Measurements from ENCODE around the gene TTBK2. TPM values are rescaled to one million over a fixed set of nuclear protein-coding genes. Genes with fewer than 3 reads are reported as not detected.
A peak's percentile ranks its signal among the peaks of the same experiment; 100 is the strongest.

The TTBK2 gene
- total RNA-seq, 1 donor from 2014 or later: 32.4 TPM

DNA sequence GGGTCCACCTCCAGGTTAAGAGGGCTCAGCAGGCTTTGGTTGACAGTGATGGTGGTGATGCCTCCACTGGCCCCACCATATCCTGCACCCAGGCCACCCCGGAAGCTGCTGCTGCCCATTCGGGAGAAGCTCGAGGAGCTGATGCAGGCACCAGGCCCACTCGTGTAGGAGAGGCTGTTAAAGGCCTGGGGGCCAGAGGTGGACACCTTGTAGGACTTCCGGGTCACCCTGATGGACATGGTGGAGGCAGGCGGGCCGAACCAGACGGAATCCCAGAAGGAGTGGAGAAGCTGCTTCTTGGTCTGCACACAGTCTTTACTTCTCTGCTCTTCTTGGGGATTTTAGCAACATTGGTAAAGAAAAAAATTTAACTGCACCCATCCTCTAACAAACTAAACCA lies 118.4 kb downstream of the TTBK2 start:
- TF ChIP-seq, protein P1, sequence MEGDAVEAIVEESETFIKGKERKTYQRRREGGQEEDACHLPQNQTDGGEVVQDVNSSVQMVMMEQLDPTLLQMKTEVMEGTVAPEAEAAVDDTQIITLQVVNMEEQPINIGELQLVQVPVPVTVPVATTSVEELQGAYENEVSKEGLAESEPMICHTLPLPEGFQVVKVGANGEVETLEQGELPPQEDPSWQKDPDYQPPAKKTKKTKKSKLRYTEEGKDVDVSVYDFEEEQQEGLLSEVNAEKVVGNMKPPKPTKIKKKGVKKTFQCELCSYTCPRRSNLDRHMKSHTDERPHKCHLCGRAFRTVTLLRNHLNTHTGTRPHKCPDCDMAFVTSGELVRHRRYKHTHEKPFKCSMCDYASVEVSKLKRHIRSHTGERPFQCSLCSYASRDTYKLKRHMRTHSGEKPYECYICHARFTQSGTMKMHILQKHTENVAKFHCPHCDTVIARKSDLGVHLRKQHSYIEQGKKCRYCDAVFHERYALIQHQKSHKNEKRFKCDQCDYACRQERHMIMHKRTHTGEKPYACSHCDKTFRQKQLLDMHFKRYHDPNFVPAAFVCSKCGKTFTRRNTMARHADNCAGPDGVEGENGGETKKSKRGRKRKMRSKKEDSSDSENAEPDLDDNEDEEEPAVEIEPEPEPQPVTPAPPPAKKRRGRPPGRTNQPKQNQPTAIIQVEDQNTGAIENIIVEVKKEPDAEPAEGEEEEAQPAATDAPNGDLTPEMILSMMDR (IDR thresholded peaks at IDR 0.05): no peak
- TF ChIP-seq EZH2phosphoT487 (IDR thresholded peaks at IDR 0.05) (no peak), EZH2 (IDR thresholded peaks at IDR 0.05) (no peak)
- Histone ChIP-seq H4K20me1 (ENCODE audit: low read depth) (no peaks in the 10 kb centered on the region), H3K4me3 (no peak overlapping the region), H2AFZ (replicated peaks) (no peak overlapping the region), H3K27me3 (no peaks in the 10 kb centered on the region), H3K4me1 (peaks cover 5% of the 10 kb centered on the region), H3K36me3 (no peaks in the 10 kb centered on the region), H3K9ac (no peak overlapping the region), H3K4me2 (no peak overlapping the region), H3F3A (ENCODE audit: low read depth) (peaks cover 4% of the 10 kb centered on the region), H3K79me2 (ENCODE audit: low read depth) (no peaks in the 10 kb centered on the region), H3K9me3 (ENCODE audit: low read depth) (no peaks in the 10 kb centered on the region), H3K27ac (no peak overlapping the region)
- no peaks in the 10 kb centered on the region for H3K9me3 Mint-ChIP-seq
- peaks cover 2% of the 10 kb centered on the region for H3K27me3 Mint-ChIP-seq (ENCODE audit: insufficient read depth, low read depth)
- no peak overlapping the region for H3K4me3 Mint-ChIP-seq
- H3K36me3 Mint-ChIP-seq: peaks cover 21% of the 10 kb centered on the region
- H3K4me1 Mint-ChIP-seq: peaks cover 3% of the 10 kb centered on the region
- DNase-seq (ENCODE audit: low spot score): no peak
- H3K27ac Mint-ChIP-seq: no peak overlapping the region

DNA sequence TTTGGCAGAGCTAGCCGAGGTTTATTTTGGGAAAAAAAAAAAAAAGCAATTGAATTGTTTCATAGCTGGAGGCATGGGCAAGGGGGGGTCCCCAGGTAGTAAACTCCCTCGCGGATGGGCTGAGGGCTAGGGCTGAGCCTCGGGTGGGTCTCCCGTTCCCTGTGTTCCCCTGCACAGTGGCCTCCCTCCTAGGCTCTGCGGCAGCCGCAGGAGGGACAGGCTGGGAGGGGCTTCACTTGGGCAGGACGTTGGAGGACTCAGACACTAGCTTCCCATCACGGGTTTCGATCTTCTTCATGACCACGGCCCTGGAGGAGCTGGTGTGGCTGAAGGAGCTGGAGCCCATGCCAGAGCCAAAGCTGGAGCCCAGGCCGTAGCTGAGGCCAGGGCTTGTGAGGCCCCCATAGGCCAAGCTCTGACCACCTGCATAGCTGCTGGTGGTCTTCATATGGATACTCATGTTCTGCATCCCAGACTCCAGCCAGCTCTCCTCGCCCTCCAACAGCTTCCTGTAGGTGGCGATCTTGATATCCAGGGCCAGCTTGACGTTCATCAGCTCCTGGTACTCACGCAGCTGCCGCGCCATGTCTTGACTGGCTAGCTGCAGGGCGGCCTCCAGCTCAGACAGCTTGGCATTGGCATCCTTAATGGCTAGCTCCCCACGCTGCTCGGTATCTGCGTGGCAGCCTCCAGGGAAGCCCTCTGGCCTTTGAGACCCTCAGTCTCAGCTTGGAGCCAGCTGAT lies 119.7 kb downstream of the TTBK2 start:
- Histone ChIP-seq H2AFZ (replicated peaks) (no peak overlapping the region), H3K79me2 (ENCODE audit: low read depth) (no peaks in the 10 kb centered on the region), H3K36me3 (no peaks in the 10 kb centered on the region), H3K9me3 (ENCODE audit: low read depth) (no peaks in the 10 kb centered on the region), H3K4me3 (no peak overlapping the region), H3K27me3 (no peaks in the 10 kb centered on the region), H3K4me2 (no peak overlapping the region), H3K27ac (no peak overlapping the region), H3F3A (ENCODE audit: low read depth) (peaks cover 4% of the 10 kb centered on the region), H4K20me1 (ENCODE audit: low read depth) (no peaks in the 10 kb centered on the region), H3K9ac (no peak overlapping the region), H3K4me1 (peaks cover 10% of the 10 kb centered on the region)
- Mint-ChIP-seq H3K27ac (no peak overlapping the region), H3K9me3 (no peaks in the 10 kb centered on the region), H3K27me3 (ENCODE audit: insufficient read depth, low read depth) (peaks cover 2% of the 10 kb centered on the region), H3K4me1 (peaks cover 7% of the 10 kb centered on the region), H3K4me3 (no peak overlapping the region), H3K36me3 (peaks cover 21% of the 10 kb centered on the region)
- peak; percentile 34 for DNase-seq (ENCODE audit: low spot score)
- TF ChIP-seq EZH2phosphoT487 (IDR thresholded peaks at IDR 0.05): no peak
- TF ChIP-seq, protein P1 (IDR thresholded peaks at IDR 0.05): peak; percentile 50

DNA sequence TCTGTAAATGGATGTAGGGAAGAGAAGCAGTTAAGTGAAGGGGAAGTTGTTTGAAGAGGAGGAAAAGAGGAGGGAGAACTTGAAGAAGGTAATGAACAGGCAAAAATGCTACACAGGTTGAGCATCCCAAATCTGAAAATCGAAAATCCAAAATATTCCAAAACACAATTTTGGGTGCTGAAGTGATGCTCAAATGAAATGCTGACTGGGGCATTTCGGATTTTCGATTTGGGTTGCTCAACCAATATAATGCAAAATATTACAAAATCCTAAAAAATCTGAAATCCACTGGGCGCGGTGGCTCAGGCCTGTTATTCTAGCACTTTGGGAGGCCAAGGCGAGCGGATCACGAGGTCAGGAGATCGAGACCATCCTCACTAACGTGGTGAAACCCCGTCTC lies 121.8 kb downstream of the TTBK2 start:
- Mint-ChIP-seq H3K27me3 (ENCODE audit: insufficient read depth, low read depth) (peaks cover 2% of the 10 kb centered on the region), H3K4me1 (peaks cover 7% of the 10 kb centered on the region)
- H3F3A ChIP-seq (ENCODE audit: low read depth): peaks cover 4% of the 10 kb centered on the region

More for the DNA sequence above, 121.8 kb downstream of the TTBK2 start:
- no peaks in the 10 kb centered on the region for H3K27me3 ChIP-seq
- Mint-ChIP-seq H3K27ac (no peak overlapping the region), H3K36me3 (peaks cover 24% of the 10 kb centered on the region), H3K9me3 (no peaks in the 10 kb centered on the region), H3K4me3 (no peak overlapping the region)
- no peak overlapping the region for H2AFZ ChIP-seq (replicated peaks)
- H3K4me3 ChIP-seq: no peak overlapping the region
- no peak for DNase-seq (ENCODE audit: low spot score)
- peaks cover 10% of the 10 kb centered on the region for H3K4me1 ChIP-seq
- TF ChIP-seq, protein P1 (IDR thresholded peaks at IDR 0.05): no peak
- no peak for TF ChIP-seq EZH2phosphoT487 (IDR thresholded peaks at IDR 0.05)
- no peak for TF ChIP-seq EZH2 (IDR thresholded peaks at IDR 0.05)
- H3K9me3 ChIP-seq (ENCODE audit: low read depth): no peaks in the 10 kb centered on the region
- no peak overlapping the region for H3K27ac ChIP-seq
- no peak overlapping the region for H3K9ac ChIP-seq
- H3K4me2 ChIP-seq: no peak overlapping the region
- no peaks in the 10 kb centered on the region for H3K36me3 ChIP-seq
- no peaks in the 10 kb centered on the region for H3K79me2 ChIP-seq (ENCODE audit: low read depth)
- H4K20me1 ChIP-seq (ENCODE audit: low read depth): no peaks in the 10 kb centered on the region

All from neural progenitor cell (in vitro differentiated cells).